Stimulated activated CD4-positive, alpha-beta T cell treated with anti-CD3 and anti-CD28 coated beads, Interleukin-2, amount 100 ng/mL, for 4 hours (primary cell): Measurements from ENCODE around the gene PGM1.

Experiments used
- DNase-seq: peaks from one replicate; pipeline ENCODE4 v3.0.0-alpha.2; 2020; ENCODE audit warnings: low read depth

Gene PGM1

GRCh38 chr1:63701187-63701586, 108.0 kb downstream of the PGM1 start:
- no peak for DNase-seq

DNA sequence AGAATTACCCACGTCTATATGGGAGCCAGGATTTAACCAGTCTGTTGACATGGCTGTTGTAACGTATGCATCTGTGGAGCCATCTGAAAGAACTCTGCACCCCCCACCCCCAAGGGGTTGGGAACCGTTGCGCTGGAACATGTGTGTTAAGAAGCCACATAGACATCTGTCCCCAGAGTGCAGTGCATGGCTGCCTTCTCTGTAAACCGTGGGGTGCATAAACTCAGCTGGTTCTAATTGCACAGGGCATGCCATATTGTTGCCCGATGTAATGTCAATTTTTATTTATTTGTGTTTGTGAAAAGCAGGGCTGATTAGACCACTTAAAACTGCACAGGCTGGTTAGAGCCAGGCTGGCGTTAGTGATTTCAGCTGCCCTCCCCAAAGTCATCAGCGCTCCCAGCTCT, 110.5 kb downstream of the PGM1 start:
- no peak for DNase-seq

GRCh38 chr1:63704443-63704842, 111.2 kb downstream of the PGM1 start:
- DNase-seq, result no peak

DNA sequence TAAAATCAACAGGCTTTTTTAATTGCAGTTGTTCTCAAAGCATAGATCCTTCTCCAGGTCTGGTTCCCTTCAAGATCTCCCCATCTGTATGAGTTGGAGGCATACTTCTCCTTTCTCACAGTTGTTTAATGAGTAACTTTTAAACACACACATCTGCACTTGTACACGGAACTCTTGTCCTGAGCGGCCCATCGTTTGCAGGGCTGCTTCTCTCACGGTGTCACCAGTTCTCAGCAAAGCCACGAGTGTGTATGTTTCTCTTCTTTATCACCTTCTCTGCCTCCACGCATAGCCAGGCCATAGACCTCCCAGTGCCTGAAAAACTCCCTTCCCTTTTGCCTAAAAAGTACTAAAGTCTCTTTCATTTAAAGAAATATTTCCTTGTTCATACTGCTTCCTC, 111.9 kb downstream of the PGM1 start:
- no peak for DNase-seq

- DNase-seq, result no peak
Observed at GRCh38 chr1:63709267-63709828, 116.1 kb downstream of the PGM1 start.
